H1 (cell line): ENCODE results near the gene PNCK.

Source experiments
- CHD1 ChIP-seq: IDR thresholded peaks from 2 replicates; pipeline ENCODE4 v1.6.1; 2012; ENCODE audit warnings: low read depth, low read length, improper control_type of control experiment
- EZH2 ChIP-seq: fragments of 200-600 bp; sonication (generic); IDR thresholded peaks from 2 replicates; pipeline ENCODE4 v1.7.1; 2012; ENCODE audit warnings: low read depth, mild to moderate bottlenecking, moderate library complexity, low read length, inconsistent platforms; ENCODE audit not compliant: severe bottlenecking
- GABPA ChIP-seq: IDR thresholded peaks from 2 replicates; pipeline ENCODE4 v1.6.1; 2011; ENCODE audit warnings: mild to moderate bottlenecking, low read length, moderate library complexity, borderline replicate concordance; ENCODE audit not compliant: insufficient read depth
- HDAC2 ChIP-seq, 2 experiments: fragments of 300-600 bp in 1 of 2; sonication (generic) in 1 of 2; IDR thresholded peaks; 2 replicates each; pipeline ENCODE4 v1.6.1; 2011 to 2012; ENCODE audit warnings: low read depth in 2 of 2, low read length in 2 of 2, mild to moderate bottlenecking in 2 of 2, moderate library complexity in 2 of 2, borderline replicate concordance in 1 of 2, inconsistent platforms in 1 of 2
- POLR2A ChIP-seq, 2 experiments: IDR thresholded peaks; 1 replicate in 1 of 2; 2 replicates in 1 of 2; pipeline ENCODE4 v1.6.1; 2011; ENCODE audit warnings: low read depth in 2 of 2, low read length in 2 of 2, mild to moderate bottlenecking in 2 of 2; ENCODE audit errors: control extremely low read depth in 1 of 2
- TF ChIP-seq, protein P1 (sequence below), 3 experiments: IDR thresholded peaks; 1 replicate in 2 of 3; 2 replicates in 1 of 3; pipeline versions ENCODE4 v1.5.1 to v1.6.1; 2011; ENCODE audit warnings: low read length in 3 of 3, mild to moderate bottlenecking in 3 of 3, inconsistent platforms in 2 of 3, low read depth in 1 of 3, moderate library complexity in 1 of 3; ENCODE audit not compliant: insufficient read depth in 1 of 3; ENCODE audit errors: control extremely low read depth in 1 of 3

GRCh38 chrX:153709726-153710674 lies 36.4 kb upstream of the PNCK start:
- TF ChIP-seq, protein P1, sequence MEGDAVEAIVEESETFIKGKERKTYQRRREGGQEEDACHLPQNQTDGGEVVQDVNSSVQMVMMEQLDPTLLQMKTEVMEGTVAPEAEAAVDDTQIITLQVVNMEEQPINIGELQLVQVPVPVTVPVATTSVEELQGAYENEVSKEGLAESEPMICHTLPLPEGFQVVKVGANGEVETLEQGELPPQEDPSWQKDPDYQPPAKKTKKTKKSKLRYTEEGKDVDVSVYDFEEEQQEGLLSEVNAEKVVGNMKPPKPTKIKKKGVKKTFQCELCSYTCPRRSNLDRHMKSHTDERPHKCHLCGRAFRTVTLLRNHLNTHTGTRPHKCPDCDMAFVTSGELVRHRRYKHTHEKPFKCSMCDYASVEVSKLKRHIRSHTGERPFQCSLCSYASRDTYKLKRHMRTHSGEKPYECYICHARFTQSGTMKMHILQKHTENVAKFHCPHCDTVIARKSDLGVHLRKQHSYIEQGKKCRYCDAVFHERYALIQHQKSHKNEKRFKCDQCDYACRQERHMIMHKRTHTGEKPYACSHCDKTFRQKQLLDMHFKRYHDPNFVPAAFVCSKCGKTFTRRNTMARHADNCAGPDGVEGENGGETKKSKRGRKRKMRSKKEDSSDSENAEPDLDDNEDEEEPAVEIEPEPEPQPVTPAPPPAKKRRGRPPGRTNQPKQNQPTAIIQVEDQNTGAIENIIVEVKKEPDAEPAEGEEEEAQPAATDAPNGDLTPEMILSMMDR (IDR thresholded peaks at IDR 0.05; ENCODE audit: control extremely low read depth in 1 of 3, insufficient read depth in 1 of 3, low read depth in 1 of 3, low read length in 3 of 3) = no peak
- TF ChIP-seq POLR2A (IDR thresholded peaks at IDR 0.05; ENCODE audit: control extremely low read depth in 1 of 2, low read depth in 2 of 2, low read length in 2 of 2) = no peak
- no peak for TF ChIP-seq GABPA
- TF ChIP-seq CHD1 = no peak
- TF ChIP-seq EZH2 = no peak
- TF ChIP-seq HDAC2 (IDR thresholded peaks at IDR 0.05; ENCODE audit: borderline replicate concordance in 1 of 2, low read depth in 2 of 2, low read length in 2 of 2) = no peak
